OCI-LY7 (cell line): ENCODE data around the gene AKT1.

ENCODE experiments used
- CTCF ChIP-seq: fragments of 200-600 bp; sonication (generic); conservative IDR thresholded peaks from 2 replicates; pipeline ENCODE4 v1.5.1; 2014; ENCODE audit warnings: mild to moderate bottlenecking, antibody characterized with exemption, low read length, moderate library complexity, mixed read lengths
- EZH2phosphoT487 ChIP-seq: fragments of 200-600 bp; sonication (generic); IDR thresholded peaks from 2 replicates; pipeline ENCODE4 v1.6.1; 2018; ENCODE audit warnings: low read depth, borderline replicate concordance, mild to moderate bottlenecking, mixed run types, antibody characterized with exemption, low read length, moderate library complexity, mixed read lengths

- TF ChIP-seq CTCF, result no peak
- TF ChIP-seq EZH2phosphoT487, result no peak
Measured at GRCh38 chr14:104788161-104788818, 7.3 kb downstream of the AKT1 start.
